ENCODE data around the gene IL31.
A peak's percentile ranks its signal among the peaks of the same experiment; 100 is the strongest.

IL31 gene

GRCh38 chr12:122152754-122153153 lies 21.3 kb downstream of the IL31 start:
- DNase-seq: no peak

GRCh38 chr12:122150127-122150681 lies 23.8 kb downstream of the IL31 start:
- DNase-seq: no peak

GRCh38 chr12:122148657-122149056 lies 25.4 kb downstream of the IL31 start:
- no peak for DNase-seq

DNA sequence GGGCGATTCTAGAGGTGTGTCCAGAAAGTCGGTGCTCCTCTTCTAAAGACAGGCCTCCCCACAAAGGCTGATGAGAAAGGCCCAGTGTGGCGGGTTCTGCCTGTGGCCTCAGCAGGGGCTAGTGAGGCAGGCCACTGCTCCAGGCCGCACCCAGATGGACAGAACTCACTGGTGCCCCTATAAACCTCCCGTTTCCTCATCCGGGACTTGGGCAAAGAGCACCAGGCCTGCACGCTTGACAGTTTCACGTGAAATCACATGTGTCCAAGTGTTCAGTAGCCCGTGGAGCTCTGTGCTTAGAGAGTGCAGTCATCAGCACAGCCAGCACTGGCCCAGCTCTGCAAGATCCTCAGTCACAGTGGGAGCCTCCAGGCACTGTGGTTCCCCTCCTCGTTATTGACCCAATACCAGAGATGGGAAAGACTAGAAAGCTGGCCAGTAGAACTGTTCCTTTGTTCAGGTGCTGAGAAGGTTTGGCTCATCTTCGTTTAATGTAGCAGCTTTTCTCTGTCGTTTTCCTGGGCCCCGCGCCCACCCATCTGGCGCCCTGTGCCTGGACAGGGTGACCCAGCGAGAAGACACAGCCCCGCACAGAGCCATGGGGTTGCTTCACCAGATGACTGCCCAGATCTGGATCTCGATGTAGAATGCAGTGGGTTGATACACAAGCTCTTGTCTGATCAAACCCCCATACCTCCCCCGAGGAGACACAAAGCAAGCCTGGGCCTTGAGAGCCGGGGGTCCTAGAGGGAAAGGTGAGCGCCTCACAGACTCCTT lies 26.3 kb downstream of the IL31 start:
- DNase-seq: no peak

DNA sequence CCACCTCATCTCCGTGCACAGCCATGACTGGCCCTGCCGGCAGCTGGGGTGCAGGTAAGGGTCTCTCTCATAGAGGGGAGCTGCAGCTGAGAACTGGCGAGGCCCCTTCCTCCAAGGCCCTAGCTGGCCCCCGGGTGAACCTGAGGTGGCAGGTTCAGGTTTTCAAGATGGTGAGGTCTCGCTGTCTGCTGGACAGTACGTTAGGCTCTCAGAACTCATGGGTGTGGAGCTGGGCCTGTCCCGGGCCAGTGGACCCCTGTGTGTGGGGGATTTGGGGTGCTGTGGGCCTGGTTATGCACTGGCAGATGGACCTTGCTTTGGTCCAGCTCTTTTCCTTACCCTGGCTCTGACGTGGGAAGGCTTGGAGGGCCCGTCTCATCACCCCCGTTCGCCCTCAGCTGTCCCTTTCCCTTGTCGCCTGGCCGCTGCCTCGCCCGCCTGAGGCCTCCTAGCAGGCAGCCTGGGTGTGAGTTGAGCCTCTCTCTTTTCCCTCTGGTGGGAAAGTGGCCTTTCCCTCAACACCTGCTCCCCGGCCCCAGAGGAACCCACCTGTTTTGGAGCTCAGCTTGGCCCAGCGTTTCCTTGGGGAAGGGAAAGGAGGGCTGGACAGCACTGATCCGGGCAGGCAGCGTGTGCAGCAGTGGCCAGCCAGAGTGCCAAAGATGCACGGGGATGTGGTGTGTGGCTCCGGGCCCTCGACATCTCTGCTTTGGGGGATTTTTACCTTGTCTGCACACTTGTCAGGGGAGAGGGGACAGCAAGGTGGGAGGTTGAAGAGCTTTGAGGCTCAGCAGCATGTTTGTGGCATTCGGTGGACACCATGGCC lies 28.3 kb downstream of the IL31 start:
- no peak for DNase-seq

DNA sequence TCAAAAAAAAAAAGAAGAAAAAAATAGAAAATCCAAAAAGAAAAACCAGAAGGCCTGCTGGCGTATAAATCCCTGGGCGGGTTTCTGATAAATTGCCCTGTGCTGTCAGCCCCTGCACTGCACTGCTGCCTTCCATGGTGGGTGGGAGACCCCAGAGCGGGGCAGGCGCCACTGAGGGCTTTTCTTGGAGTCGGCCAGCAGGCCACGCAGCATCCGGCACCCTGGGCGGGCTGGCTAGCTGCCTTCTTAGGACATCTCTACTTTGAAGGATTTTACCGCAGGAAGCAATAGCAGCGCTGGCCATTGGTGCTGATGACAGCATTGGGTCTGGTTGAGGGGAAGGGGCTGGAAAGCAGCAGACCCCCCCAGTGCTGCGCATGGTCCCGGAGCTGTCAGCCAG lies 29.1 kb downstream of the IL31 start:
- DNase-seq: no peak

DNA sequence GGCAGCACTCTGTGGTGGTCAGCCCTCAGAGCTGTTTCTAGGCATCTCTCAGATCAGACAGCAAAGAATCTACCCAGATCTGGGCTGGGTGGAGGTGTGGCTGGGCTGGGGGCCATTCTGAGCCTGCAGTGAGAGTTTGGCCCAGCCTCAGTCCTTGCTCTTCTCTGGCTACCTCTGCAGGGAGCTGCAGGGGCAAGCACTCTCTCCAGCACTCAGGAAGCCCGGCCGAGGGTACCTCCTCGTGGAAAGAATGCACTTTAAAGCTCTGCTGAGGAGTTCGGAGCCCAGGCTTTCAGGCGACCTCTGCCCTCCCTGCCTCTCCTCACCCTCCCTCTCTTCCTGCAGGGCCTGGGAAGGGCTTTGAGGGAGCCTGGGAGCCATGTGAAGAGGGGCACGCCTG lies 31.2 kb downstream of the IL31 start:
- no peak for DNase-seq

DNA sequence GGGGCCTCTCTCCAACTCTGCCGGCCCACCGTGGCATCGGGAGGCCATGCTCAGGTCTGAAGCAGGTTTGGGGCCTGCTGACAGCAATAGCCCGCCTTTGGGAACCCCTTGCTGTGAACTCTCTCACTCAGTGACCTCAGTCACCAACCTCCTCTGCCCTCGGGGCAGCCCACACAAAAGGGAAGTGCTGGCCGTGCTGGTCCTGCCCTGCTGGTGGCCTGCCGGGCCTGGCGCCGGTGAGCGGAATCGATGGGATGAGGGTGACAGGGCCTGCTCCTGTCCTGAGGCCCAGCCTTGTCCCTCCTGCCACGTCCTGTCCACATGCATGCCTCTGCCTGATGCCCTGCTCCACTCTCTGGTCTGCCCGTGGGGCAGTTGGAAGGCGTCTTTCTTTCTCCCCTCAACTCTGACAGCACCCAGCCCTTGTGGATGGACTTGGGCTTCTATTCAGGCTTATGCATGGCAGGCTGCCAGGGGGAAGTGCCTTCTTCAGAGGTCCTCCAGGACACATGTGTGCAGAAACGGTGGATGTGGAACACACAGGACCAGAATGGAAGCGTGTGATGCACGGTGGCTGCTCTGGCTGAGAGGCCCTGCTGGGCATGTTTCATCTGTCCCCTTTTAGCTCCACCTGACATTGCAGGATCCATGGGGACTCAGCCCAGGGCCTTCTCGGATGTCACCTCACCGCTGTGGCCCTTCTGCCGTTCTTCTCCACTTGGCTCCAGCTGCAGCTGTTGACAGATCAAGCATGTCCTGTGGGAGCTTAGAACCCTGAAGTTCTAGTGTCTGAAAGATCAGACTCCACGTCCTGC lies 31.9 kb downstream of the IL31 start:
- DNase-seq: no peak

- no peak for DNase-seq
These were observed 33.4 kb downstream of the IL31 start for GRCh38 chr12:122140467-122141257.

GRCh38 chr12:122139941-122140340 lies 34.1 kb downstream of the IL31 start:
- DNase-seq: no peak

- no peak for DNase-seq
These were observed 34.8 kb downstream of the IL31 start for GRCh38 chr12:122139266-122139665.

GRCh38 chr12:122138616-122139015 lies 35.4 kb downstream of the IL31 start:
- no peak for DNase-seq

- DNase-seq: no peak
These were observed 35.8 kb downstream of the IL31 start for GRCh38 chr12:122138181-122138580.

DNA sequence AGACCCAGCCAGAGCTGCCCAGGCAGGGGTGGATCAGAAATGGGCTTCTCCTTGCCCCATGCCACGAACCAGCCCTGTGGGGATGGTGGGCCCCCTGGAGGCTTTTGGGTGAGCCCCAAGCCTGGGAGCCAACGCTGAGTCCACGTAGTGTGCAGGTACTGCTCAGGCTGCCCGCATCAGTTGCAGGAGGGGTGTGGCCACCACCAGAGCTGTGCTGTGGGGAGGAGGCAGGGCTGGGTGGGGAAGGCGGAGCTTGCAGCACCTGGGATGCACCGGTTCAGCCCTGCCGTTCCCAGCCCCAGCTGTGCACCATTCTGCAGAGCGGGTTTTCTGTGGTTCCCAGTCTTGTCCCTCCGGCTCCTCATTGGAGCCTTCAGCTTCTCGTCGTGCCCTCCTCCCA lies 36.3 kb downstream of the IL31 start:
- peak; percentile 4 for DNase-seq

- DNase-seq: no peak
These were observed 36.8 kb downstream of the IL31 start for GRCh38 chr12:122137229-122137628.

GRCh38 chr12:122135437-122136031 lies 38.5 kb downstream of the IL31 start:
- no peak for DNase-seq

GRCh38 chr12:122133192-122133950 lies 40.6 kb downstream of the IL31 start:
- DNase-seq: no peak

DNA sequence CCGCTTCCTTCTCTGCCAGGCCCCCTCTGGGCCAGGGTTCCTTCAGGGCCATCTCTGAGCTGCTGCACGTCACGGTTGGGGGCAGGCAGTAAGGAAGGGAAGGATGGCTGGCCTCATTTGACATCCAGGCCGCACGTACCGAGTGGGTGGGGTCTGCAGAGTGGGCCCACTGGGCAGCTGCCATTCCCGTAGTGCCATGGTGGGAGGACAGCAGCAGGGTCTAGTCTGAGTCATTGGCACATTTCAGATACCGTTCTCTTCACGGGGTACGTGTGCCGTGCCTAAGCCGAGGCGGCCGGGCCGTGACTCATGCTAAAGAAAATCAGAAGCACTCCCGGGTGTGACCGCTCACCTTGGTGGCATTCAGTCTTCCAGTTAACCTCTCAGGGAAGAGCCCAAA lies 43.9 kb downstream of the IL31 start:
- no peak for DNase-seq

- DNase-seq: no peak
These were observed 44.9 kb downstream of the IL31 start for GRCh38 chr12:122129131-122129530.

DNA sequence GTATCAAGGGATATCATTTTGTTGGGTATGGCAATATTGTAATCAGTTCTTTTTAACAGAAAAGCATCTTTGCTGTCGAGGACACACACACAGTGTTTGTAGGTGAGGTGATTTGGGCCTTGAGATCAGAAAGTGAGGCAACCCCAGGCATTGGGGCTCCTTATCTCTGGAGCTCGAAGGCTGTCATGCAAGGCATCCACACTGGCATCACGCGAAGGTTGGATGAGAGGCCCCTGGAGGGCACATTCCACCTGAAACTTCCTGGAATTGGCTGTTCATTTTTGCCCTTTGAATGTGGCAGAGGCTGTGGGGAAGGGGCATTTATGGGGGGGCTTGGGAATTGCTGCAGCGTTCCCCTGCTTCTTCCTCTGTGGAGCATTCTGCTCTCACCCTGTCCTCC lies 45.5 kb downstream of the IL31 start:
- DNase-seq: no peak

- no peak for DNase-seq
These were observed 46.2 kb downstream of the IL31 start for GRCh38 chr12:122127839-122128238.

All from NCI-H774 (cell line).